H7 (cell line): ENCODE measurements around the gene DUSP11. TPM values are rescaled to one million over a fixed set of nuclear protein-coding genes. Genes with fewer than 3 reads are reported as not detected.
"Not testable (repeated sequence)": the region's sequence is repeated elsewhere in the genome, so short reads cannot be mapped to it uniquely, and the experiment has no call there.

Experiments
- DNase-seq: peaks from one replicate; pipeline ENCODE4 v3.0.0; 2012
- H3K27me3 ChIP-seq: 2 replicates; pipeline ENCODE4 v1.6.0; 2011; ENCODE audit warnings: mild to moderate bottlenecking, low read length; ENCODE audit not compliant: control insufficient read depth, insufficient read depth
- H3K36me3 ChIP-seq: replicated peaks from 2 replicates; pipeline ENCODE4 v1.5.1; 2011; ENCODE audit warnings: low read length; ENCODE audit not compliant: control insufficient read depth, insufficient read depth
- H3K4me3 ChIP-seq: 2 replicates; pipeline ENCODE4 v1.5.1; 2011; ENCODE audit warnings: low read depth, mild to moderate bottlenecking, control low read depth, low read length, moderate library complexity; ENCODE audit not compliant: insufficient read depth
- total RNA-seq: library from RNA; depleted of rRNA; stranded (reverse); fragments of >200 nt; shearing (Covaris generic); gene quantifications from 2 replicates; pipeline ENCODE4 v1.2.3, GENCODE V29; 2014; rRNA removed

Gene DUSP11
- total RNA-seq, 1 experiment from 2014 or later: 28.7 TPM

DNA sequence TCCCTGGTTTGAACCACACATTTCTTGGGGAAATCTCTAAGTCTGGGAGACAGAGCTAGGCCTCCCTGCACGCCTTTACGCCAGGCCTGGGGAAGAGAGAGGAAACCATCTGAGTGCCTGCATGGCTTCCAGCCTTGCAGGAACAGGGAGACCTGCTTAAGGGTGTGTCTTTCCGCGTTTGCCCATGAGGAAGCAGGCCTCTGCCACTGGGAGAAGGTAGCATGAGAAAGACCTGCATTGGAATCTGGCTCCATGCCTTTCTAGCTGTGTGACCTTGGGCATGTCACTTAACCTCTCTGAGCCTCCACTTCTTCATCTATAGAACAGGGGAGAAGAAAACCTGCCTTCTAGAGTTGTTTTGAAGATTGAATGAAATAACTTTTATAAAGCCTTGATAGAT lies 62.2 kb downstream of the DUSP11 start:
- DNase-seq: not testable (repeated sequence)

DNA sequence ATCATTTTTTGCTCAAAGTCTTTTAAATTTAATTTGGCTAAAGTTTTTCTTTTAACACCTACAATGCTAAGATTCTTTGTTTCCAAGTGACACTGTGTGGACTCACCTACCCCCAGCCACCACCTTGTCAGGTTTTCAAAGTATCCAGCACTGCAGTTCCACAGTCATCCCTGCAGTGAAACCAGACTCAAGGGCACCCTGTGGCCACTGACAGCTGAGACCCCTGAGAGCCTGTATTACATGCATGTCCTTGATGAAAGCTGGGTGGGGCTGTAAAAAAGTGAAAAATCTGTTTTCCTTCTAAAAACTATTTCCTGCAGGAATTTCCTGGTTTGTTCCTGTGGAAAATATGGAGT lies 62.7 kb downstream of the DUSP11 start:
- no peaks in the 10 kb centered on the region for H3K36me3 ChIP-seq
- DNase-seq: no peak
- H3K4me3 ChIP-seq: no peak overlapping the region
- no peaks in the 10 kb centered on the region for H3K27me3 ChIP-seq

More for the DNA sequence above, 62.2 kb downstream of the DUSP11 start:
- H3K27me3 ChIP-seq, H3K36me3 ChIP-seq, H3K4me3 ChIP-seq: not testable (repeated sequence)

- Histone ChIP-seq H3K36me3 (no peaks in the 10 kb centered on the region), H3K4me3 (no peak overlapping the region), H3K27me3 (no peaks in the 10 kb centered on the region)
- DNase-seq: no peak
Measured at GRCh38 chr2:73716543-73717250, 63.2 kb downstream of the DUSP11 start.

DNA sequence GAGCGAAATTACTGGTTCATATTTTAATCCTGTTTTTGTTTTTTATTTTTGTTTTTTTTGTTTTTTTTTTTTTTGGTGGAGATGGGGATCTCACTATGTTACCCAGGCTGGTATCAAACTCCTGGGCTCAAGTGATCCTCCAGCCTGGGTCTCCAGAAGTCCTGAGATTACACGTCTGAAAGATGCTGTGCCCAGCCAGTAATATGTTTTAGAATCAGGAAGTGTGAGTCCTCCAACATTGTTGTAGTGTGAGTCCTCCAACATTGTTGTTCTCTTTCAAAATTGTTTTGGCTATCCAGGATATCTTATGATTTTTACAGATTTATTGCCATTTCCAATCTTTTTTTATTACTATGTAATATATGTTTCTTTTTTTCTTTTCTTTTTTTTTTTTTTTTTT lies 65.8 kb downstream of the DUSP11 start:
- Histone ChIP-seq H3K27me3 (no peaks in the 10 kb centered on the region), H3K36me3 (no peaks in the 10 kb centered on the region), H3K4me3 (no peak overlapping the region)
- DNase-seq: no peak

Other genes starting within 250 kb of the DUSP11 start
- gene NAT8, start 137.7 kb downstream of the DUSP11 start, total RNA-seq: not detected in 2 replicates
- gene TPRKB, start 42.8 kb downstream of the DUSP11 start, total RNA-seq: 35.1 and 43.2 TPM in 2 replicates
- 0.15 TPM in 1 of 2 replicates, not detected in the other for gene C2orf78, start 4.1 kb upstream of the DUSP11 start, total RNA-seq
- 45.4 and 46.3 TPM in 2 replicates for gene STAMBP, start 48.9 kb upstream of the DUSP11 start, total RNA-seq
- gene ACTG2, start 112.9 kb upstream of the DUSP11 start, total RNA-seq: 0.97 TPM in 1 of 2 replicates, not detected in the other
- 80.7 and 82.9 TPM in 2 replicates for gene DGUOK, start 146.8 kb upstream of the DUSP11 start, total RNA-seq
- 7.2 and 7.3 TPM in 2 replicates for gene TET3, start 204.8 kb upstream of the DUSP11 start, total RNA-seq